H9 (cell line): ENCODE data around the gene SHISA7. TPM values are rescaled to one million over a fixed set of nuclear protein-coding genes. Genes with fewer than 3 reads are reported as not detected.

Experiments
- DNase-seq: peaks from one replicate; pipeline ENCODE4 v3.0.0-alpha.2; 2017
- H2AFZ ChIP-seq: one replicate; pipeline ENCODE4 v1.6.1; 2013; ENCODE audit warnings: mild to moderate bottlenecking, low read length, control low read depth, moderate library complexity
- H2AK5ac ChIP-seq: 2 replicates; pipeline ENCODE4 v1.6.1; 2013; ENCODE audit warnings: low read length, control low read depth, mixed read lengths; ENCODE audit not compliant: insufficient read length
- H2BK120ac ChIP-seq: one replicate; pipeline ENCODE4 v1.6.1; 2013; ENCODE audit warnings: low read depth, mild to moderate bottlenecking, low read length, control low read depth, inconsistent platforms; ENCODE audit not compliant: poor library complexity, severe bottlenecking
- H2BK12ac ChIP-seq: 2 replicates; pipeline ENCODE4 v1.6.1; 2013; ENCODE audit warnings: low read length, control low read depth, mixed read lengths, low read depth; ENCODE audit not compliant: insufficient read length
- H2BK15ac ChIP-seq: 2 replicates; pipeline ENCODE4 v1.6.1; 2013; ENCODE audit warnings: low read depth, low read length, control low read depth
- H2BK20ac ChIP-seq: one replicate; pipeline ENCODE4 v1.6.1; 2013; ENCODE audit warnings: low read depth, mild to moderate bottlenecking, low read length, control low read depth, inconsistent platforms; ENCODE audit not compliant: poor library complexity, severe bottlenecking
- H2BK5ac ChIP-seq: 2 replicates; pipeline ENCODE4 v1.6.1; 2013; ENCODE audit warnings: low read length, control low read depth, mixed read lengths; ENCODE audit not compliant: insufficient read length
- H3K14ac ChIP-seq: 2 replicates; pipeline ENCODE4 v1.6.1; 2013; ENCODE audit warnings: low read length, control low read depth; ENCODE audit not compliant: insufficient read depth
- H3K18ac ChIP-seq: 2 replicates; pipeline ENCODE4 v1.6.1; 2013; ENCODE audit warnings: low read depth, mild to moderate bottlenecking, mixed read lengths, low read length, control low read depth; ENCODE audit not compliant: insufficient read length
- H3K23ac ChIP-seq: 2 replicates; pipeline ENCODE4 v1.6.1; 2013; ENCODE audit warnings: low read length, control low read depth, mixed read lengths, low read depth; ENCODE audit not compliant: insufficient read length
- H3K23me2 ChIP-seq: 2 replicates; pipeline ENCODE4 v1.6.1; 2013; ENCODE audit warnings: low read depth, mild to moderate bottlenecking, mixed read lengths, low read length, control low read depth; ENCODE audit not compliant: insufficient read length, poor library complexity, severe bottlenecking
- H3K27ac ChIP-seq: 2 replicates; pipeline ENCODE4 v1.5.1; 2013; ENCODE audit warnings: low read length, control low read depth, mixed read lengths, low read depth; ENCODE audit not compliant: insufficient read length
- H3K27me3 ChIP-seq: 2 replicates; pipeline ENCODE4 v1.6.1; 2013; ENCODE audit warnings: low read length, control low read depth, inconsistent platforms; ENCODE audit not compliant: insufficient read depth
- H3K4ac ChIP-seq: 2 replicates; pipeline ENCODE4 v1.6.1; 2013; ENCODE audit warnings: low read depth, mild to moderate bottlenecking, control low read depth, inconsistent platforms, low read length, moderate library complexity
- H3K4me1 ChIP-seq: 2 replicates; pipeline ENCODE4 v1.6.1; 2013; ENCODE audit warnings: low read length, control low read depth, inconsistent platforms; ENCODE audit not compliant: insufficient read depth
- H3K4me2 ChIP-seq: 2 replicates; pipeline ENCODE4 v1.6.1; 2013; ENCODE audit warnings: low read length, control low read depth, mixed read lengths; ENCODE audit not compliant: insufficient read length, insufficient read depth
- H3K56ac ChIP-seq: 2 replicates; pipeline ENCODE4 v1.6.1; 2013; ENCODE audit warnings: low read depth, mild to moderate bottlenecking, mixed read lengths, low read length, control low read depth; ENCODE audit not compliant: insufficient read length
- H3K79me1 ChIP-seq: 2 replicates; pipeline ENCODE4 v1.6.1; 2013; ENCODE audit warnings: low read depth, mild to moderate bottlenecking, moderate library complexity, low read length, control low read depth, inconsistent platforms; ENCODE audit not compliant: insufficient read depth, poor library complexity, severe bottlenecking
- H3K79me2 ChIP-seq: 2 replicates; pipeline ENCODE4 v1.6.1; 2013; ENCODE audit warnings: low read length, control low read depth, inconsistent platforms; ENCODE audit not compliant: insufficient read depth
- H3K9ac ChIP-seq: 2 replicates; pipeline ENCODE4 v1.6.1; 2013; ENCODE audit warnings: low read length, control low read depth, mixed read lengths; ENCODE audit not compliant: insufficient read length; ENCODE audit errors: extremely low read depth
- H3K9me3 ChIP-seq: one replicate; pipeline ENCODE4 v1.6.1; 2013; ENCODE audit warnings: low read depth, low read length, inconsistent platforms; ENCODE audit not compliant: control insufficient read depth
- H3T11ph ChIP-seq: one replicate; pipeline ENCODE4 v1.6.1; 2013; ENCODE audit warnings: mild to moderate bottlenecking, low read length, control low read depth, inconsistent platforms
- H4K20me1 ChIP-seq: one replicate; pipeline ENCODE4 v1.6.1; 2013; ENCODE audit not compliant: control insufficient read depth, insufficient read length, insufficient read depth
- H4K5ac ChIP-seq: 2 replicates; pipeline ENCODE4 v1.6.1; 2013; ENCODE audit warnings: low read depth, mild to moderate bottlenecking, mixed read lengths, low read length, control low read depth; ENCODE audit not compliant: insufficient read length
- H4K8ac ChIP-seq: replicated peaks from 2 replicates; pipeline ENCODE4 v1.6.1; 2013; ENCODE audit warnings: low read length, control low read depth, mixed read lengths, low read depth; ENCODE audit not compliant: insufficient read length
- H4K91ac ChIP-seq: 2 replicates; pipeline ENCODE4 v1.6.1; 2013; ENCODE audit warnings: low read depth, mild to moderate bottlenecking, moderate library complexity, mixed read lengths, low read length, control low read depth; ENCODE audit not compliant: insufficient read length
- H3K27ac Mint-ChIP-seq, 3 experiments: 2 replicates in 2 of 3; 3 replicates in 1 of 3; pipeline ENCODE4 v1.8.0; 2020 to 2021; ENCODE audit warnings: mixed read lengths in 3 of 3, mild to moderate bottlenecking in 1 of 3, moderate library complexity in 1 of 3
- H3K27me3 Mint-ChIP-seq: 2 replicates; pipeline ENCODE4 v1.8.0; 2021; ENCODE audit warnings: low read depth, mild to moderate bottlenecking, moderate library complexity, mixed read lengths
- H3K36me3 Mint-ChIP-seq, 3 experiments: 2 replicates in 2 of 3; 3 replicates in 1 of 3; pipeline ENCODE4 v1.8.0; 2020 to 2021; ENCODE audit warnings: low read depth in 3 of 3, mixed read lengths in 3 of 3; ENCODE audit not compliant: insufficient read depth in 1 of 3
- H3K4me1 Mint-ChIP-seq, 2 experiments: 2 replicates each; pipeline ENCODE4 v1.8.0; 2020; ENCODE audit warnings: mixed read lengths in 2 of 2
- H3K4me3 Mint-ChIP-seq, 2 experiments: 2 replicates in 1 of 2; 3 replicates in 1 of 2; pipeline ENCODE4 v1.8.0; 2020 to 2021; ENCODE audit warnings: mild to moderate bottlenecking in 2 of 2, mixed read lengths in 2 of 2, moderate library complexity in 1 of 2
- H3K9me3 Mint-ChIP-seq, 2 experiments: 2 replicates in 1 of 2; 3 replicates in 1 of 2; pipeline ENCODE4 v1.8.0; 2020; ENCODE audit warnings: mild to moderate bottlenecking in 2 of 2, mixed read lengths in 2 of 2, moderate library complexity in 1 of 2
- WGBS: extraction: QIAGEN DNeasy Blood & Tissue Kit; methylation state at CpG from one replicate; pipeline ENCODE4 v1.1.7; 2013; ENCODE audit warnings: missing lambda C conversion rate, low lambda C conversion rate, mixed read lengths; ENCODE audit not compliant: insufficient read length; ENCODE audit errors: extremely low coverage; 5-methylcytosine and 5-hydroxymethylcytosine counted together
- total RNA-seq: library from RNA; stranded (reverse); gene quantifications from 2 replicates; pipeline ENCODE4 v1.2.1, GENCODE V29; 2021
- TF ChIP-seq, protein P1 (sequence below): fragments of 200-600 bp; sonication (generic); conservative IDR thresholded peaks from 3 replicates; pipeline ENCODE4 v1.8.0; 2021; ENCODE audit warnings: antibody characterized with exemption, mild to moderate bottlenecking

The SHISA7 gene
- total RNA-seq, 1 experiment from 2014 or later: 0.31 TPM

DNA sequence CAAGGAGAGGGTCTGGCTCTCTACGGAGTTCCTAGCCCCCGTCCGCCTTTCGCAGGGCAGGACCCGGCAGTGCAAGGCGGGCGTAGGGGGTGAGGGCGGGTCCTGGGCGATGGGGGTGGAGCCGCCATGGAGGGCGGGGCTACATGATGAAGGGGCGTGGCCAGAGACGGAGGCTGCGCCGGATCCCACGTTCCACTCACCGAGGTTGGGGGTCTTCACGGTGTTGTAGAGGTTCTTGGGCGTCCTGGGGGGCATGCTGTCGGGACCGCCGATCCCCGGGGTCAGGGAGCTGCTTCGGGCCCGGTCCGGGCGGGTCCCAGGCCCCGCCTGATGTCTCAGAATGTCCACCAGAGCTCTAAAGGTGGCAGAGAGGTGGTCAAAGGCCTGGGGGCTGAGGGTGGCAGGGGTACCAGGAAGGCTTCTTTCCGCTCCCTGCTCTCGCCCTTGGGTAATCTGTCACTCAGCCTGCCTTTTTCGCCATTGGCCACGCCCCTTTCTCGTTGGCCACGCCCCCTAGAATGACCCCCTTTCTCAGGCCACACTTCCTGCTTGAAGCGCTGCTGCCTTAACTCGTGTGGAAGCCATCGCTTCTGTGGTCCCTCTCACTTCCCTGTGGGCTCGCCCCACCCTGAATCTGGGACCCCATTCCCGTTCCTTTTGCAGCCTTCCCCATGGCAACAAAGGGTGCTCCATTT is 2.5 kb downstream of the SHISA7 start:
- H3K4me1 Mint-ChIP-seq: peaks cover 13 to 31% of the 10 kb centered on the region in 2 experiments
- Histone ChIP-seq H2BK5ac (no peak overlapping the region), H3K27me3 (peaks cover 29% of the 10 kb centered on the region), H3K14ac (no peak overlapping the region), H2AK5ac (no peak overlapping the region), H4K8ac (no peak overlapping the region), H3K79me1 (no peaks in the 10 kb centered on the region), H4K20me1 (no peaks in the 10 kb centered on the region), H3K18ac (no peak overlapping the region), H3K23me2 (peaks cover 21% of the 10 kb centered on the region), H3T11ph (no peak overlapping the region), H3K4me2 (peak overlapping the region; percentile 69), H4K5ac (no peak overlapping the region), H2AFZ (no peak overlapping the region), H3K4ac (no peak overlapping the region), H2BK12ac (no peak overlapping the region), H3K23ac (no peak overlapping the region), H2BK15ac (no peak overlapping the region), H4K91ac (no peak overlapping the region), H3K9me3 (no peaks in the 10 kb centered on the region), H3K79me2 (no peaks in the 10 kb centered on the region), H2BK20ac (no peak overlapping the region), H2BK120ac (no peak overlapping the region), H3K4me1 (0 out of 2 replicates have a peak, but pooled peaks cover 2% of the 10 kb centered on the region), H3K27ac (no peak overlapping the region), H3K56ac (no peak overlapping the region), H3K9ac (no peak overlapping the region)
- H3K9me3 Mint-ChIP-seq: peaks cover 0 to 5% of the 10 kb centered on the region in 2 experiments; a peak in 2 of 5 replicates
- no CpG with 5 or more reads among the region's 39 CpGs for WGBS
- peak; percentile 90 for DNase-seq
- peak overlapping the region in 2 of 3 experiments; percentile 2 to 88; a peak in 2 of 7 replicates for H3K27ac Mint-ChIP-seq
- no peaks in the 10 kb centered on the region; a peak in 1 of 7 replicates for H3K36me3 Mint-ChIP-seq
- H3K4me3 Mint-ChIP-seq: peak overlapping the region; percentile 50 to 75
- TF ChIP-seq, protein P1, sequence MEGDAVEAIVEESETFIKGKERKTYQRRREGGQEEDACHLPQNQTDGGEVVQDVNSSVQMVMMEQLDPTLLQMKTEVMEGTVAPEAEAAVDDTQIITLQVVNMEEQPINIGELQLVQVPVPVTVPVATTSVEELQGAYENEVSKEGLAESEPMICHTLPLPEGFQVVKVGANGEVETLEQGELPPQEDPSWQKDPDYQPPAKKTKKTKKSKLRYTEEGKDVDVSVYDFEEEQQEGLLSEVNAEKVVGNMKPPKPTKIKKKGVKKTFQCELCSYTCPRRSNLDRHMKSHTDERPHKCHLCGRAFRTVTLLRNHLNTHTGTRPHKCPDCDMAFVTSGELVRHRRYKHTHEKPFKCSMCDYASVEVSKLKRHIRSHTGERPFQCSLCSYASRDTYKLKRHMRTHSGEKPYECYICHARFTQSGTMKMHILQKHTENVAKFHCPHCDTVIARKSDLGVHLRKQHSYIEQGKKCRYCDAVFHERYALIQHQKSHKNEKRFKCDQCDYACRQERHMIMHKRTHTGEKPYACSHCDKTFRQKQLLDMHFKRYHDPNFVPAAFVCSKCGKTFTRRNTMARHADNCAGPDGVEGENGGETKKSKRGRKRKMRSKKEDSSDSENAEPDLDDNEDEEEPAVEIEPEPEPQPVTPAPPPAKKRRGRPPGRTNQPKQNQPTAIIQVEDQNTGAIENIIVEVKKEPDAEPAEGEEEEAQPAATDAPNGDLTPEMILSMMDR: no peak
- H3K27me3 Mint-ChIP-seq: peaks cover 52% of the 10 kb centered on the region
